SK-N-DZ (cell line): Measurements from ENCODE around the gene C17orf107.

ENCODE experiments used
- DNase-seq: peaks from one replicate; pipeline ENCODE4 v3.0.0-alpha.2; 2015; ENCODE audit warnings: low spot score

C17orf107 gene

DNA sequence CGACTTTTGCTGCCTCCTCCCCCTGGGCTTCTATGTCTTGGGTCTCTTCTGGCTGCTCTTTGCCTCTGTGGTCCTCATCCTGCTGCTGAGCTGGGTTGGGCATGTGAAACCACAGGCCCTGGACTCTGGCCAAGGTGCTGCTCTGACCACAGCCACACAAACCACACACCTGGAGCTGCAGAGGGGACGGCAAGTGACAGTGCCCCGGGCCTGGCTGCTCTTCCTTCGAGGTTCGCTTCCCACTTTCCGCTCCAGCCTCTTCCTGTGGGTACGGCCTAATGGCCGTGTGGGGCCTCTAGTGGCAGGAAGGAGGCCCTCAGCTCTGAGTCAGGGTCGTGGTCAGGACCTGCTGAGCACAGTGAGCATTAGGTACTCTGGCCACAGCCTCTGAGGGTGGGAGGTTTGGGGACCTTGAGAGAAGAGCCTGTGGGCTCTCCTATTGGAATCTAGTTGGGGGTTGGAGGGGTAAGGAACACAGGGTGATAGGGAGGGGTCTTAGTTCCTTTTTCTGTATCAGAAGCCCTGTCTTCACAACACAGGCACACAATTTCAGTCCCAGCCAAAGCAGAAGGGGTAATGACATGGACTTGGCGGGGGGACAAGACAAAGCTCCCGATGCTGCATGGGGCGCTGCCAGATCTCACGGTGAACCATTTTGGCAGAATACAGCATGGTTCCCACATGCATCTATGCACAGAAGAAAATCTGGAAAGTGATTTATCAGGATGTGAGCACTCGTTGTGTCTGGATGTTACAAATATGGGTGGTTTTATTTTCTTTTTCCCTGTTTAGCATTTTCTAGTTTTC is 35.0 kb downstream of the C17orf107 start:
- no peak for DNase-seq

DNA sequence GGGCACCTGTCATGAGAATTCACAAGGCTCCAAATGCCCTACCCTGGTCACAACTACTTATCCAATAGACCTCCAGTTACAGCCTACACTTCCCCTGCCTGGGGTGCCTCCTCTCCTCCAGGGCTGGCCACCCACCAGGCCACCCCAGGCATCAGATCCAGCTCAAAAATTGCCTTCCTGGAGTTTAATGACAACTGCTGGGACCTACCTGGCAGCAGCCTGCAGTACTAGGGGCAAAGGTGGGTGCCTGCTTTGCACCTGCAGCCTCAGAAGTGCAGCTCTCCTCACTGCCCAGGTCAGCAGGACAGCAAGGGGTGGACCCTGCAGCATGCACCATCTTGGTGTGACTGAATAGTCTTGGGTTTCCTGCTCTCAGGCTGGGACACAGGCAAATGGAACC is 36.3 kb downstream of the C17orf107 start:
- DNase-seq: no peak

DNA sequence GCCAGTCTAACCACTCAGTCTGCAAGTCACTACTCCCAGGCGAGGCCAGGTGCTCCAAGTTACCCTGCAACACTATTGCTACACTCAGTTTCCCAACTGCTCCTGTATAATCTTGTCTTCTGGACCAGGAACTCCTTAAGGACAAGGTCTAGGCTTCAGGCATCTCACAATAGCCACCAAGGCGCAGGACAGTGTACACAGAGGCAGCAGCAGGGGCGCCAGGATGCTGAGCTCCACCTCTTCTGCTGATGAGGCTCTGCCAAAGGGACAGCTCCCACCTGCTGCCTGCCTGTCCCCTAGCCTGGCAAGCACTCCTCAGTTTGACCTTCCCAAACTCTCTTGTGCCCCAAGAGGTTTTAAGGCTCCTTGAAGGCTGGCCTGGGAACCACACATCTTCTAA is 37.1 kb downstream of the C17orf107 start:
- DNase-seq: no peak

DNA sequence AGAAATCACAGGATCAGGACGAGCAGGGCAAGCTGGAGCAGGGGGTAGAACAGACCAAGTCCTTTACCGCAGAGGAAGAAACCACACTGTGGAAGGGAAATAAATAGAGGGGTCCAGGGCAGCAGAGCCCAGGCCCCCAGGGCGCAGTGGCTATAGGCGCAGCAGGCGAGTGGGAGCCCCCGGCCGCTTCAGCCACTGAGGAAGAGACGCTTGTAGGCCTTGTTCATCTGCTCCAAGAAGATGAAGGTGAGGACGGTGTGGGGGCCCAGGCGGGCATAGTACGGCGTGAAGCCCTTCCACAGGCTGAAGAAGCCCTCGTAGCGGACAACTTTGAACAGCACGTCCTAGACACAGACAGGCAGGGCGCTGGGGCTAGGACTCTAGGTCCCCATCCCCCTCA is 38.2 kb downstream of the C17orf107 start:
- DNase-seq: no peak

DNA sequence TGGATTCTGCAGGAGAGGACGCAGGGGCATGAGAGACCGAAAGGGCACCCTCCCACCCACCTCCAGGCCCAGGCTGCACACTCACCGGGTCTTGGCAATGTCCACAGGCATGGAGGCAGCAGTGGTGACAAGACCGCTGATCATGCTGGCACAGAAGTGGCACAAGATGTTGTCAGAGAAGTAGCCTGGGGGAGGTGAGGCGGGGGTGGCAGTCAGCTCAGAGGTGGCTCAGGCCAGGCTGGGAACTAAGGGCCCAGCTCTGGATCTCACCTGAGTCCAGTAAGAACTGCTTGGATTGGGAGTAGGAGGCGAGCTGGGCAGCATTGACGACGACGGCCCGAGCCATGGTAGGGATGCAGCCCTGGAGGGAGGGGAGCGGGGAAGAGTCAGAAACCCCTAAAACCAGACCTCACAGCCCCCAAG is 38.7 kb downstream of the C17orf107 start:
- DNase-seq: no peak

DNA sequence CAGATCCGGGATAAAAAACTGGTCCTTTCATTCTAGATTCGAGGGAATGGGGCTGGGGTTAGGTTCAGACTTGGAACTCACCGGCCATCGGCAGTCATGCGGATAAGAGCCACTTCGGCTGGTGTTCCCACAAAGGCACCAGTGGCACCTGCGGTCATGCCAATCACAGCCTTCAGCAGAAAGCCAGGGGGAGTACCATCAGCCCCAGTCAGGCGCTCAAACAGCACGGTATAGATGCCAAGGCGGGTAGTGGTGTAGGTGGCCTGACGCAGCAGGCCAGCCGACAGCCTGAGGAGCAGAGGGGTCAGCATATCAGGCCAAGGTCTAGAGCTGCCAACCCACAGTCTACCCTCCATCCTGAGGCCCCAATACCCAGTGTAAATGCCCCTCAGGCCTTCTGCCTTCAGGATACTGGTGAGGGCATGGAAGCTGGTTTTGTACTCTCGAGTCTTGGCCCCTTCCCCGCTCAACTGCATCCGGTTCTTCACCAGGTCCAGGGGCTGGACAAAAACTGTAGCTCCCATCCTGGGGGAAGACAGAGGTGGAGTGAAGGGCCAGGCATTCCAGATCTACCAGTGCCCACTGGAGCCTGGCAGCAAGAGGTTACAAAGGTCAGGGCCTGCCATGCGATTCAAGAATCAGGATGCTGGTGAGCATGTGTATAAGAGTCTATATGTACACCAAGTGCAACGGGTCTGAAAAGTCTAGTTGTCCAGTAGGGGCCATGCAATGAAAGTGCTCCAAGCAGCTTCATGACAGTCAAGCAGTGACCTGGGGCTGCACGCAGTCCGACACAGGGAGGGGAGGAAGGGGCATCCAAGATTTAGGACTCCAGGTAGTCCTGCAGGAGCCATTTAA is 39.6 kb downstream of the C17orf107 start:
- DNase-seq: no peak

DNA sequence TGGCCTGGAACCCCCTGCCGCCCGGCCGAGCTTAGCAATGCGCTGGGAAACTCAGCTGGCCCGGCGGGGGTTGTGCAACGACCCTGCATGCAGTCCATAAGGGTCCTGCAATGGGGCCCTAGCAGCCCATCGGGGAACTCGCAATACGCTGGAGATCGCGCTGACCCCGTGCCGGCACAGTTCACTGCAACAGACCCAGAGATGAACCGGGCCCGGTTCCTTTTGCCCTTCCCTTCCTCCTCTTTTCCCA is 40.1 kb downstream of the C17orf107 start:
- DNase-seq: no peak

DNA sequence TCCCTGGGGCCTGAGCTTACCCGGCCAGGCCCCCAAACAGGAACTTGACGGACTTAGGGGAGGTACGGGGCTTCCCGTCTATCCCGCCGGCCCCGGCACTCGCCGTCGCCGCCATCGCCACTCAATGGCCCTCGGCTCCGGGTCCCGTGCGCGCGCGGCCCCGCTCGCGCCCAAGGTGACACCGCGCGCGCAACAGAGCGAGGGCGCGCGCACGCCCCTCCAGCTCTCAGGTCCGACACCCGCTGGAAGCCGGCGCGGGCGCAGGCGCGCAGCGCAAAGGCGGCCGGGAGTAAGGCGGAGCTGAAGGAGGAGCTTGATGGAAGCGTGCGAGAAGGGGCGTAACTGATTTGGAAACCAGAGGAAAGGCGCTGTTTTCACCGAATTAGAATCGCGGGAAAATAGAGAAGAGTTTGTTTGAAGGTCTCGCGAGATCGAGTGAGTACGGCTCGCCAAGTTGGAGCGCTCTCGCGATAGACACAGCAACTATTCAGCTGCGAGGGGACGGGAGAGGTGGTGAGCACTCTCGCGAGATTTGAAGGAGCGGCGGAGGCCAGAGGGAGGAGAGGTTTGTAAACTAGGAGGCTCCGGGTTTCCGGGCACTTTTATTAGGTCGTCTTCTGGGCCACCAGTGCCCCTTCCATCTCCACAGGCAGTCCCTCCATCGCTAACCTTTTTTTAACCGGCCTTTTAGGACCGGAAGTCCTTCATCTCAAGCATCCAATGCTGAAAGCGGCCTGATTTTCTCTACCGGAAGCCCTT is 40.6 kb downstream of the C17orf107 start, which contains the start of the genes RNF167 and SLC25A11:
Gene RNF167 (plus strand): TSS at position 473 of the 759 bp plus-strand sequence. CDS start 642 bp downstream, outside the sequence.
Gene SLC25A11 (minus strand): TSS at position 251 of the 759 bp plus-strand sequence. CDS start 136 bp downstream, at position 115.
- peak; percentile 100 for DNase-seq

DNA sequence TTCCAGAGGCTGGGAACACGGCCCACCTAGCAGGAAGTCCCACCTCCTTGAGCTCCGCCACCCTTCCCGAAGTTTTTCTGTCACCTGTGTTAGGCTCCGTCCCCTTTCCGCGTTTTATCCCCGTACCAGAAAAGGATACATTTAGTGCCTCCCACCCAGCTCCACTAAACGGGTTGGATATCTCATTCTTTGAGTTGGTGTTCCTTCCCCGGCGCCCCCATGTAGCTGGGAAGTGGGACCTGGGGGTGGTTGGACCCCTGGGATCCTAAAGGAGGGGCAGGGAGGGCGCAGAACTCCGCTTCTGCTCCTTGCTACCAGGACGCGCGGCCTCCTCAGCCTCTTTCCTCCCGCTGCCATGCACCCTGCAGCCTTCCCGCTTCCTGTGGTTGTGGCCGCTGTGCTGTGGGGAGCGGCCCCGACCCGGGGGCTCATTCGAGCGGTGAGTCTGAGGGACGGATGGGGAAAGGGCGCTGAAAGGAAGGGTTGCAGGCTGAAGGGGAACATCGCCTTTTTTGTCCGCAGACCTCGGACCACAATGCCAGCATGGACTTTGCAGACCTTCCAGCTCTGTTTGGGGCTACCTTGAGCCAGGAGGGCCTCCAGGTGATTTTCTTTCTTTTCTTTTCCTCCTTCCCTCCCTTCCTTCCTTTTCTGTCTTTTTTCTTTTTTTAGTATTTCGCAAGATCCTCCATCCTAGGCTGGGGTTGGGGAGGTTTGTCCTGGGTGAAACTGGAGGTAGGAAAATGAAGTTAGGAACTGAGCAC is 41.4 kb downstream of the C17orf107 start:
- no peak for DNase-seq

DNA sequence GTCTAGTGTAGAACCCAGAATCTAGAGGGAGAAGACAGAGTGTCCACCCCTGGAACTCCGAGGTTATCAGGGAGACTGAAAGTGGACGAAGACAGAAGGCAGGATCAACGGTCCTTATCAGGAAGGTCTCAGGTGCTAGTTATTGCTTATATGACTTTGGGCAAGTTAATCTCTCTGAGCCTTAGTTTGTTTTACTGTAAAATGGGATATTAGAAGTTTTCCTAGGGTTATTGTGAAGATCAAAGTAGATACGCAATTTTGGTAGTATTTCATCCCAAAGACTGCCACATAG is 41.9 kb downstream of the C17orf107 start:
- DNase-seq: no peak

DNA sequence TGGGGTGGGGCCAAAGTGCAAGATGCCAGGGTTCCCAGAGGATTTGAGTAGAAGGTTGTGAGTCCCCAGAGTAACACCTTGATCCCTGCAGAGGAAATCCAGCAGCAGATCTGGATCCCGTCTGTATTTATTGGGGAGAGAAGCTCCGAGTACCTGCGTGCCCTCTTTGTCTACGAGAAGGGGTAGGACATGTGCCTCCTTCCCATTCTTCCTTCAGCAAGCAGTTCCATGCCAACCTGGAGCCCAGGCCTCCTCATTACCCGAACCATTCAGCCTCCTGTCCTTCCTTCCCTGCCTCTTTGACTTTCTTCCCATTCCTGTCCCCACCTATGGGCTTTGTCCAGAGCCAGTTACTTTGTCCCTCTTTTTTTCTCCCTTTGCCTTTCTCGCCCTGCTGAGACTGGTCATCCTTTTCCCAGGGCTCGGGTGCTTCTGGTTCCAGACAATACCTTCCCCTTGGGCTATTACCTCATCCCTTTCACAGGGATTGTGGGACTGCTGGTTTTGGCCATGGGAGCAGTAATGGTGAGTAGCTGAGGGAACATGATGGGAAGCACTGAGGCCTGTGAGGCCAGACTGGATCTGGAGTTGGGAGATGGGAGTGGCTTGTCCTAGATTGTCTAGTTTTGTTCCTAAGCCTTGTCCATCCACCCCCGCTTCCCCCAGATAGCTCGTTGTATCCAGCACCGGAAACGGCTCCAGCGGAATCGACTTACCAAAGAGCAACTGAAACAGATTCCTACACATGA is 43.6 kb downstream of the C17orf107 start:
- no peak for DNase-seq

DNA sequence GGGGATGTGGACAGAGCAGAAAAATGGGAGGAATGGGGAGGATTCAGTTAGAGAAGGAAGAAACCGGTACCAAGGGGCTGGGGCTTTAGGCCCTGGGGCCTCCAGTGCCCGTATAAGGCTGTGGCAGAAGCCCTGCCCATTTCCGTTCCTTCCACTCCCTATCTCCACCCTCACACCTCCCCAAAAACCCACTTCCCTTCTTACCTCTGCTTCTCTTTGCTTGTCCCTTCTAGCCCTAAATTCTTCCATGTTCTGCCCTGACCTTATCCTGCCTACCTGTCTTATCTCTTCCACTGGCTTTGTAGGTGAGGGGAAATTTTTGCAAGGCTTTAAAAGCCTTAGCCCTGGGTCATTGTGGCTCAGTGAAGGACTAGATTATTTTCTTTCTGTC is 44.8 kb downstream of the C17orf107 start:
- no peak for DNase-seq

DNA sequence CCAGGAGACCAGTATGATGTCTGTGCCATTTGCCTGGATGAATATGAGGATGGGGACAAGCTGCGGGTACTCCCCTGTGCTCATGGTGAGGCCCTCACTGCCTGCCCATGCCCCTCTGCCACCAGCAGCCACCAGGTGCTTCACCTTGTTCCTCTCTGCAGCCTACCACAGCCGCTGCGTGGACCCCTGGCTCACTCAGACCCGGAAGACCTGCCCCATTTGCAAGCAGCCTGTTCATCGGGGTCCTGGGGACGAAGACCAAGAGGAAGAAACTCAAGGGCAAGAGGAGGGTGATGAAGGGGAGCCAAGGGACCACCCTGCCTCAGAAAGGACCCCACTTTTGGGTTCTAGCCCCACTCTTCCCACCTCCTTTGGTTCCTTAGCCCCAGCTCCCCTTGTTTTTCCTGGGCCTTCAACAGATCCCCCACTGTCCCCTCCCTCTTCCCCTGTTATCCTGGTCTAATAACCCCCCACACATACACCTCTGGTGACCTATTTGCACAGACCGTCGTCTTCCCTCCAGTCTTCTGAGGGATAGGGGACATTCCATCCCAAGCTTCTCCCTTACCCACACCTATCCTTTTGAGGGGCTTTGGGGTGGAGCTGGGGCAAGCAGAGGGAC is 45.3 kb downstream of the C17orf107 start:
- no peak for DNase-seq

DNA sequence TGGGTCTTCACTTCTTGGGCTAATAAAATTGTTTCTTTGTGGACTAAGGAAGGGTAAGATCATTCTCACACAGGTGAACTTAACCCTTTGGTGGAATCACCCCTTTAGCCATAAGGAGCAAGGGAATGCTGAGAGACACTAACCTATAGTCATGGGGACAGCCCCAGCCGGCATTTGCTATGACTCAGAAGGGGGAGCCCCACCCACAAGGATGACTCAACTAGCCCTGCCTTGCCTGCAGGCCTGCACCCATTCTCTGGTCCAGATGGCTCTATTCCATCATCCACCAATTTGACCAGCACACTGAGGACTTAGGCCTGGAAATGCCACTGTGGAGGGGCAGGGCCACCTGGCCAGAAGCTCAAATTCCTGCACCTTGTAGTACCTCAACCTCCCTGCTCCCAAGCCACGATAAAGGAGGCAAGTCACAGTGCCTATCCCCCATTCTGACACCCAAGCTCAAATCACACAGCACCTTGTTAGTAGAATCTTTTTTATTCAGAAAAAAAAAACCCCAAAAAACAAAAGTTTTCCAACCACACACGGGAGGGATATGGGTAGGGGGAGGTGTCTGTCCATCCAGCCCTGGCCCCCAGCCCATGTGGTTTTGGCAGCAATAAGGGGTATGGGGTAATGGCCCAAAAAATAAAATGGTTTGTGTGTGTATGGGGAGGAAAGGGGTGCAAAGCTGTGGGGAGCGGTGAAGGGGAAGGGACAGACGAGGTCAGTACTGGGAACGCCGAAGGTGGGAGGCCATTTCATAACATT is 46.0 kb downstream of the C17orf107 start:
- no peak for DNase-seq

DNA sequence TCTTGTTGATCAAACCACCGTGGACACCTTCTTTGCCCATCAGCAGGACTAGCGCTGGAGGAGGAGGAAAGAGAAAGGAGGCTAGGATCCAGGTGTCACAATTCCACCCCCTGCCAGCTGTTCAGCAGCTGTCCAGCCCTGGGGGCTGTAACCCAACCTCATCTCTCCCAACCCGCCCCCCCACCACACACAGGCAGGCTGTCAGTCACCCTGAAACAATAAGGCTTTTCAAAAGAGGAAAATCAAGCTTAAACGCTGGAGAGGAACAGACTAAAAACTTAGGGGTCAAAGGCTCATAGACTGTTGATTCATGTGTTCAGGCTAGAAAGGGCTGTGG is 46.6 kb downstream of the C17orf107 start:
- no peak for DNase-seq

DNA sequence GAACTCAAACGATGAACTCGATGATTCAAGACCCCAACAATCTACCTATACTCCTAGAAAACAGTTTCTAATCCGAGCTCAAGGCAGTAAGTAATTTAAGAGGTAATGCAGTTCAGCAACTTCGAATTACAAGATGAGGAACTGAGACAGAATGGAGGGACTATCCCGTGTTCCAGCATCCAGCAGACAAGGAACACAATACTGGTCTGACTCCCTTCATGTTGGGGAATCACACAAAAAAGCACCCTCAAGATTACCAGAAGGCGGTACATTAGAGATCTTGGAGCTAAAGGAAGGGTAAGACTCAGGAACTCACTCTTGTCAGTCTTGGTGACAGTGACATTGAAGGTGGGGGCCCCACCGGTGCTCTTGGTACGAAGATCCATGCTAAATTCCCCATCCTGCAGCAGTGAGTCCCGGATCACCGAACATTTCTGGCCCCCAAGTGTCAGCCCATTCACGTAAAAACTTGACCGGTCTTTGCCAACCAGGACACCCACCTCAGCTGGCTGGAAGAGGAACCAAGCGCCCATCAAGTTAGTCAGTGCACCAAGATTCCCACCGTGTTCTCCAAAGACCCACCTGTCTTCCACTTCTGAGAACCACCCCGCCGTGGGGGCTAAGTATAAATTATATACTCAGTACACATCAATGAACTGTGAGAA is 47.1 kb downstream of the C17orf107 start:
- no peak for DNase-seq

DNA sequence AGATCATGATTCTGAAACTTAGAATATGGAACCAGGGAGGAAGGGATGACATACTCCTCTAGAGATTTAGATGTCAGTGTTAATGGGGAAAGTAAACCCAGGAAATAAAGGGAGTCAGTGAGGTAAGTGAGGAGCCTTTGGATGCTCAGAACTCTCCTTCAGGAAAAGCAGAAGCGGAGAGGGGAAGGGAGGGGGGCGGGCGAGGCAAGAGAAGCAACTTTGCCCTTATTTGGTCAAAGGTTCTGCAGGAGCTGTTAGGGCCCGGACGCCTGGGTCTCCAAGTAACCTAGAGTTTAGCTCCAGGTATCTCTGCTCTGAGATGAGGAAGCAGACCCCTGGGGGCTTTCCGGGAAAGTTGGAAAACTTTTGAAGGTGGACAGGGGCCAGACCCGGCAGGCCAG is 47.7 kb downstream of the C17orf107 start:
- DNase-seq: no peak

DNA sequence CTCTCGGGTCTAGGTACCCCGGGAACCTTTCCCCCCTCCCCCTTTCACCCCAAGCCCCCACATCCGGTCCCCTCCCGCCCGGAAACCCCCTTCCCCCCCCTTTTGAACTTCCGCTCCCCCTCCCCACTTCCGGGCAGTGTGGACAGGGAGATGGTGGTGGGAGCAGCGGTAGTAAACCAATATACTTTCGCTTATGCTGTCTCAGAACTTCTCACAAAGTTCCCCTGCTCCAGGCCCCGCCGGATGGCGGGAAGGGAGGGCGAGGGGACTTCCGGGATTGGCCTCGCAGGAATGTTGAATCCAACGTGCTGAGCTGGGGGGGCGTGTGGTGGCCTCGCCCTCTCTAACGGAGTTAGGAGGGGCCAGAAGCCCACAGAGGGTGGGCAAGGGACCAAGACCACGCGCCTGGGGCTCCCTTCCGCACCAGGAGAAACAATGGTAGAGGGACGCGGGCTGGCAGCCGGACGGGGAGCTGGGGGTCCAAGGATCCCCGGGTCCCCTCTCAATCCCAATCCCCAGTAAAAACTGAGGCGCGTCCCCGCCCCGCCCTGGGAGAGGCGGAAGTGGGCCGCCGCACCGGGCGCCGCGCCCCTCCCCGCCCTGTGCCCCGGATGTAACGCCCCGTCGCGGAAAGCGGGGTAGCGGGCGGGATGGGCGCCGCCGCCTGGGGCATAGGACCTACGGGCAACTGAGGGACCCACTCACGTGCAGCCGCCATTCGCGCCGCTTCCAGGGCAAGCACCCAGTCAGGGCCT is 48.3 kb downstream of the C17orf107 start:
- DNase-seq: peak; percentile 64
